Mesendoderm (in vitro differentiated cells): Measurements from ENCODE around the gene CPPED1.

Experiments
- DNase-seq: peaks from one replicate; pipeline ENCODE4 v3.0.0; 2013
- H2AK5ac ChIP-seq: 2 replicates; pipeline ENCODE4 v1.6.1; 2013; ENCODE audit warnings: low read length, inconsistent platforms
- H2BK120ac ChIP-seq: 2 replicates; pipeline ENCODE4 v1.6.1; 2013; ENCODE audit warnings: low read depth, mild to moderate bottlenecking, low read length, moderate library complexity, mixed read lengths
- H2BK15ac ChIP-seq: replicated peaks from 2 replicates; pipeline ENCODE4 v1.6.1; 2013; ENCODE audit warnings: low read depth, mild to moderate bottlenecking, moderate library complexity
- H2BK5ac ChIP-seq: 2 replicates; pipeline ENCODE4 v1.6.1; 2013; ENCODE audit warnings: low read length, inconsistent platforms
- H3K18ac ChIP-seq: 2 replicates; pipeline ENCODE4 v1.6.1; 2013; ENCODE audit warnings: mild to moderate bottlenecking, low read length, mixed read lengths
- H3K23ac ChIP-seq: one replicate; pipeline ENCODE4 v1.6.1; 2013; ENCODE audit warnings: low read length
- H3K27ac ChIP-seq: 2 replicates; pipeline ENCODE4 v1.5.1; 2013; ENCODE audit warnings: low read depth, mild to moderate bottlenecking, inconsistent platforms, low read length, moderate library complexity
- H3K27me3 ChIP-seq: 2 replicates; pipeline ENCODE4 v1.6.1; 2013; ENCODE audit warnings: low read length, control low read depth, mild to moderate bottlenecking, inconsistent platforms; ENCODE audit not compliant: insufficient read depth, poor library complexity
- H3K36me3 ChIP-seq: 2 replicates; pipeline ENCODE4 v1.6.1; 2013; ENCODE audit warnings: low read length, inconsistent platforms; ENCODE audit not compliant: control insufficient read depth, insufficient read depth
- H3K4ac ChIP-seq: one replicate; pipeline ENCODE4 v1.6.1; 2013; ENCODE audit warnings: low read depth, mild to moderate bottlenecking, low read length, moderate library complexity
- H3K4me1 ChIP-seq: 2 replicates; pipeline ENCODE4 v1.6.1; 2013; ENCODE audit warnings: low read depth, low read length, inconsistent platforms; ENCODE audit not compliant: control insufficient read depth
- H3K4me2 ChIP-seq: 2 replicates; pipeline ENCODE4 v1.6.1; 2013; ENCODE audit warnings: low read length
- H3K4me3 ChIP-seq: 2 replicates; pipeline ENCODE4 v1.5.1; 2013; ENCODE audit warnings: mild to moderate bottlenecking, low read length
- H3K56ac ChIP-seq: one replicate; pipeline ENCODE4 v1.6.1; 2013; ENCODE audit warnings: low read length
- H3K79me1 ChIP-seq: 2 replicates; pipeline ENCODE4 v1.6.1; 2013; ENCODE audit warnings: low read length, inconsistent platforms
- H3K79me2 ChIP-seq: 2 replicates; pipeline ENCODE4 v1.6.1; 2013; ENCODE audit warnings: mild to moderate bottlenecking, low read length; ENCODE audit not compliant: control insufficient read depth, insufficient read depth
- H3K9ac ChIP-seq: 2 replicates; pipeline ENCODE4 v1.6.1; 2013; ENCODE audit warnings: low read length, inconsistent platforms
- H4K5ac ChIP-seq: one replicate; pipeline ENCODE4 v1.6.1; 2013; ENCODE audit warnings: low read length
- H4K8ac ChIP-seq: one replicate; pipeline ENCODE4 v1.6.1; 2013; ENCODE audit warnings: low read depth, mild to moderate bottlenecking, control low read depth, low read length, moderate library complexity
- WGBS: extraction: QIAGEN DNeasy Blood & Tissue Kit; methylation state at CpG from one replicate; pipeline ENCODE4 v1.1.7; 2013; ENCODE audit warnings: low lambda C conversion rate, missing lambda C conversion rate; ENCODE audit not compliant: insufficient coverage; ENCODE audit errors: extremely low coverage; 5-methylcytosine and 5-hydroxymethylcytosine counted together

CPPED1 gene

GRCh38 chr16:12837291-12837690 lies 33.6 kb upstream of the CPPED1 start:
- H3K9ac ChIP-seq = no peak overlapping the region
- no peak overlapping the region for H3K56ac ChIP-seq
- no peaks in the 10 kb centered on the region for H3K79me2 ChIP-seq
- no peaks in the 10 kb centered on the region for H3K4me1 ChIP-seq
- no peak overlapping the region for H2BK5ac ChIP-seq
- H4K5ac ChIP-seq = no peak overlapping the region
- no peak for DNase-seq
- H3K79me1 ChIP-seq = no peaks in the 10 kb centered on the region
- H3K18ac ChIP-seq = no peak overlapping the region
- no peak overlapping the region for H3K4me3 ChIP-seq
- H3K27me3 ChIP-seq = no peaks in the 10 kb centered on the region
- no CpG with 5 or more reads among the region's 1 CpG for WGBS
- no peak overlapping the region for H4K8ac ChIP-seq
- no peak overlapping the region for H3K23ac ChIP-seq
- H2BK15ac ChIP-seq = no peak overlapping the region
- no peak overlapping the region for H3K4ac ChIP-seq
- H3K4me2 ChIP-seq = no peak overlapping the region
- no peaks in the 10 kb centered on the region for H3K36me3 ChIP-seq
- no peak overlapping the region for H3K27ac ChIP-seq
- no peak overlapping the region for H2AK5ac ChIP-seq
- H2BK120ac ChIP-seq = no peak overlapping the region

- no peaks in the 10 kb centered on the region for H3K79me1 ChIP-seq
- H2BK120ac ChIP-seq = no peak overlapping the region
- H3K9ac ChIP-seq = no peak overlapping the region
- no peak overlapping the region for H3K27ac ChIP-seq
- H3K23ac ChIP-seq = no peak overlapping the region
- H3K27me3 ChIP-seq = no peaks in the 10 kb centered on the region
- H4K5ac ChIP-seq = no peak overlapping the region
- no peaks in the 10 kb centered on the region for H3K79me2 ChIP-seq
- H2BK5ac ChIP-seq = no peak overlapping the region
- no peak overlapping the region for H3K56ac ChIP-seq
- H3K4me2 ChIP-seq = no peak overlapping the region
- no peak overlapping the region for H2AK5ac ChIP-seq
- H3K36me3 ChIP-seq = no peaks in the 10 kb centered on the region
- no peak overlapping the region for H3K4me3 ChIP-seq
- no peak overlapping the region for H2BK15ac ChIP-seq
- no peak overlapping the region for H3K18ac ChIP-seq
- no CpG with 5 or more reads among the region's 10 CpGs for WGBS
- peak; percentile 74 for DNase-seq
- no peak overlapping the region for H4K8ac ChIP-seq
- no peaks in the 10 kb centered on the region for H3K4me1 ChIP-seq
- no peak overlapping the region for H3K4ac ChIP-seq
Observed at GRCh38 chr16:12833926-12834325, 30.2 kb upstream of the CPPED1 start.

GRCh38 chr16:12829096-12829888 lies 25.6 kb upstream of the CPPED1 start:
- H4K8ac ChIP-seq = no peak overlapping the region
- H3K4me3 ChIP-seq = no peak overlapping the region
- no peak overlapping the region for H4K5ac ChIP-seq
- H3K79me1 ChIP-seq = no peaks in the 10 kb centered on the region
- H3K4ac ChIP-seq = no peak overlapping the region
- H3K27me3 ChIP-seq = no peaks in the 10 kb centered on the region
- no peak overlapping the region for H3K23ac ChIP-seq
- H3K18ac ChIP-seq = no peak overlapping the region
- no peak overlapping the region for H2BK15ac ChIP-seq
- no peaks in the 10 kb centered on the region for H3K4me1 ChIP-seq
- H3K27ac ChIP-seq = no peak overlapping the region
- H3K9ac ChIP-seq = no peak overlapping the region
- no peak overlapping the region for H3K56ac ChIP-seq
- no peak overlapping the region for H2BK5ac ChIP-seq
- no peak overlapping the region for H2AK5ac ChIP-seq
- H3K4me2 ChIP-seq = no peak overlapping the region
- H3K36me3 ChIP-seq = no peaks in the 10 kb centered on the region
- no CpG with 5 or more reads among the region's 11 CpGs for WGBS
- no peak for DNase-seq
- no peaks in the 10 kb centered on the region for H3K79me2 ChIP-seq
- H2BK120ac ChIP-seq = no peak overlapping the region

GRCh38 chr16:12828206-12828605 lies 24.5 kb upstream of the CPPED1 start:
- no peaks in the 10 kb centered on the region for H3K79me1 ChIP-seq
- H2BK15ac ChIP-seq = no peak overlapping the region
- no peaks in the 10 kb centered on the region for H3K4me1 ChIP-seq
- no peak overlapping the region for H4K5ac ChIP-seq
- no peak overlapping the region for H2AK5ac ChIP-seq
- no peak overlapping the region for H3K56ac ChIP-seq
- no peak overlapping the region for H3K9ac ChIP-seq
- H3K36me3 ChIP-seq = no peaks in the 10 kb centered on the region
- no peak overlapping the region for H4K8ac ChIP-seq
- DNase-seq = no peak
- no peak overlapping the region for H3K27ac ChIP-seq
- H3K4me3 ChIP-seq = no peak overlapping the region
- H2BK120ac ChIP-seq = no peak overlapping the region
- H3K79me2 ChIP-seq = no peaks in the 10 kb centered on the region
- H3K27me3 ChIP-seq = no peaks in the 10 kb centered on the region
- H3K23ac ChIP-seq = no peak overlapping the region
- no peak overlapping the region for H3K4ac ChIP-seq
- H2BK5ac ChIP-seq = no peak overlapping the region
- H3K4me2 ChIP-seq = no peak overlapping the region
- no peak overlapping the region for H3K18ac ChIP-seq

- Histone ChIP-seq H3K27me3 (no peaks in the 10 kb centered on the region), H2BK120ac (no peak overlapping the region), H3K9ac (no peak overlapping the region), H3K27ac (no peak overlapping the region), H2BK15ac (no peak overlapping the region), H3K36me3 (no peaks in the 10 kb centered on the region), H3K79me2 (no peaks in the 10 kb centered on the region), H2AK5ac (no peak overlapping the region), H4K5ac (no peak overlapping the region), H2BK5ac (no peak overlapping the region), H3K79me1 (no peaks in the 10 kb centered on the region), H3K4ac (no peak overlapping the region), H3K18ac (no peak overlapping the region), H3K4me2 (no peak overlapping the region), H3K56ac (no peak overlapping the region), H3K4me1 (no peaks in the 10 kb centered on the region), H3K23ac (no peak overlapping the region), H4K8ac (no peak overlapping the region), H3K4me3 (no peak overlapping the region)
- no peak for DNase-seq
- WGBS = no CpG with 5 or more reads among the region's 3 CpGs
Observed at GRCh38 chr16:12826559-12826958, 22.9 kb upstream of the CPPED1 start.
